Measurements from ENCODE around the gene WFIKKN1. TPM values are rescaled to one million over a fixed set of nuclear protein-coding genes. Genes with fewer than 3 reads are reported as not detected.

Gene WFIKKN1
- total and polyA plus RNA-seq, 4 donors: 0.30 to 1.4 (median 0.79) TPM

GRCh38 chr16:619476-620100 is 11.2 kb upstream of the WFIKKN1 start:
- Histone ChIP-seq H3K9me3 (ENCODE audit: control insufficient read depth, insufficient read depth, low read length) (no peaks in the 10 kb centered on the region), H3K36me3 (ENCODE audit: control insufficient read depth, insufficient read depth, low read length) (peaks cover 46% of the 10 kb centered on the region), H3K27ac (ENCODE audit: low read depth, low read length) (no peak overlapping the region), H3K4me3 (ENCODE audit: low read depth, low read length) (no peak overlapping the region), H3K27me3 (ENCODE audit: control insufficient read depth, insufficient read depth, low read length) (no peaks in the 10 kb centered on the region), H3K4me1 (ENCODE audit: control insufficient read depth, insufficient read depth, low read length) (peaks cover 16% of the 10 kb centered on the region)
- DNase-seq (ENCODE audit: low read depth in 4 of 6, low spot score in 6 of 6): no peak
- WGBS (ENCODE audit: insufficient coverage): 94% methylated on average over 20 of the region's 20 CpGs

- Histone ChIP-seq H3K36me3 (ENCODE audit: control insufficient read depth, insufficient read depth, low read length) (peaks cover 54% of the 10 kb centered on the region), H3K27me3 (ENCODE audit: control insufficient read depth, insufficient read depth, low read length) (no peaks in the 10 kb centered on the region), H3K9me3 (ENCODE audit: control insufficient read depth, insufficient read depth, low read length) (no peaks in the 10 kb centered on the region), H3K4me3 (ENCODE audit: low read depth, low read length) (no peak overlapping the region), H3K27ac (ENCODE audit: low read depth, low read length) (no peak overlapping the region), H3K4me1 (ENCODE audit: control insufficient read depth, insufficient read depth, low read length) (peaks cover 19% of the 10 kb centered on the region)
- no peak for DNase-seq (ENCODE audit: low read depth in 4 of 6, low spot score in 6 of 6)
- WGBS (ENCODE audit: insufficient coverage): 79% methylated on average over 26 of the region's 41 CpGs
Measured at GRCh38 chr16:620700-621525, 9.9 kb upstream of the WFIKKN1 start.

- WGBS (ENCODE audit: insufficient coverage): 72% methylated on average over 21 of the region's 21 CpGs
- H3K36me3 ChIP-seq (ENCODE audit: control insufficient read depth, insufficient read depth, low read length): peaks cover 60% of the 10 kb centered on the region
- DNase-seq (ENCODE audit: low read depth in 4 of 6, low spot score in 6 of 6): no peak
- peaks cover 19% of the 10 kb centered on the region for H3K4me1 ChIP-seq (ENCODE audit: control insufficient read depth, insufficient read depth, low read length)
- no peak overlapping the region for H3K4me3 ChIP-seq (ENCODE audit: low read depth, low read length)
- no peak overlapping the region for H3K27ac ChIP-seq (ENCODE audit: low read depth, low read length)
- no peaks in the 10 kb centered on the region for H3K27me3 ChIP-seq (ENCODE audit: control insufficient read depth, insufficient read depth, low read length)
- H3K9me3 ChIP-seq (ENCODE audit: control insufficient read depth, insufficient read depth, low read length): no peaks in the 10 kb centered on the region
Measured at GRCh38 chr16:621526-622105, 9.2 kb upstream of the WFIKKN1 start.

GRCh38 chr16:622920-623280 is 7.9 kb upstream of the WFIKKN1 start:
- DNase-seq (ENCODE audit: low read depth in 4 of 6, low spot score in 6 of 6): no peak
- peaks cover 60% of the 10 kb centered on the region for H3K36me3 ChIP-seq (ENCODE audit: control insufficient read depth, insufficient read depth, low read length)
- no peaks in the 10 kb centered on the region for H3K9me3 ChIP-seq (ENCODE audit: control insufficient read depth, insufficient read depth, low read length)
- no peak overlapping the region for H3K27ac ChIP-seq (ENCODE audit: low read depth, low read length)
- no peaks in the 10 kb centered on the region for H3K27me3 ChIP-seq (ENCODE audit: control insufficient read depth, insufficient read depth, low read length)
- 90% methylated on average over 12 of the region's 17 CpGs for WGBS (ENCODE audit: insufficient coverage)
- H3K4me3 ChIP-seq (ENCODE audit: low read depth, low read length): no peak overlapping the region
- H3K4me1 ChIP-seq (ENCODE audit: control insufficient read depth, insufficient read depth, low read length): peaks cover 19% of the 10 kb centered on the region

GRCh38 chr16:624526-625070 is 6.2 kb upstream of the WFIKKN1 start:
- Histone ChIP-seq H3K9me3 (ENCODE audit: control insufficient read depth, insufficient read depth, low read length) (no peaks in the 10 kb centered on the region), H3K27ac (ENCODE audit: low read depth, low read length) (no peak overlapping the region), H3K27me3 (ENCODE audit: control insufficient read depth, insufficient read depth, low read length) (no peaks in the 10 kb centered on the region), H3K4me3 (ENCODE audit: low read depth, low read length) (no peak overlapping the region), H3K4me1 (ENCODE audit: control insufficient read depth, insufficient read depth, low read length) (peaks cover 30% of the 10 kb centered on the region), H3K36me3 (ENCODE audit: control insufficient read depth, insufficient read depth, low read length) (peaks cover 66% of the 10 kb centered on the region)
- 67% methylated on average over 10 of the region's 10 CpGs for WGBS (ENCODE audit: insufficient coverage)
- peak in 1 of 6 donors; percentile 50 for DNase-seq (ENCODE audit: low read depth in 4 of 6, low spot score in 6 of 6)

- Histone ChIP-seq H3K9me3 (ENCODE audit: control insufficient read depth, insufficient read depth, low read length) (no peaks in the 10 kb centered on the region), H3K36me3 (ENCODE audit: control insufficient read depth, insufficient read depth, low read length) (peaks cover 71% of the 10 kb centered on the region), H3K4me3 (ENCODE audit: low read depth, low read length) (no peak overlapping the region), H3K4me1 (ENCODE audit: control insufficient read depth, insufficient read depth, low read length) (peaks cover 37% of the 10 kb centered on the region), H3K27ac (ENCODE audit: low read depth, low read length) (no peak overlapping the region), H3K27me3 (ENCODE audit: control insufficient read depth, insufficient read depth, low read length) (no peaks in the 10 kb centered on the region)
- no peak for DNase-seq (ENCODE audit: low read depth in 4 of 6, low spot score in 6 of 6)
- 92% methylated on average over 37 of the region's 37 CpGs for WGBS (ENCODE audit: insufficient coverage)
Measured at GRCh38 chr16:625117-625976, 5.4 kb upstream of the WFIKKN1 start.

- peaks cover 43% of the 10 kb centered on the region for H3K4me1 ChIP-seq (ENCODE audit: control insufficient read depth, insufficient read depth, low read length)
- H3K4me3 ChIP-seq (ENCODE audit: low read depth, low read length): no peak overlapping the region
- peaks cover 75% of the 10 kb centered on the region for H3K36me3 ChIP-seq (ENCODE audit: control insufficient read depth, insufficient read depth, low read length)
- no peaks in the 10 kb centered on the region for H3K9me3 ChIP-seq (ENCODE audit: control insufficient read depth, insufficient read depth, low read length)
- no peak for DNase-seq (ENCODE audit: low read depth in 4 of 6, low spot score in 6 of 6)
- H3K27me3 ChIP-seq (ENCODE audit: control insufficient read depth, insufficient read depth, low read length): no peaks in the 10 kb centered on the region
- 95% methylated on average over 35 of the region's 35 CpGs for WGBS (ENCODE audit: insufficient coverage)
- no peak overlapping the region for H3K27ac ChIP-seq (ENCODE audit: low read depth, low read length)
Measured at GRCh38 chr16:625977-626765, 4.6 kb upstream of the WFIKKN1 start.

- DNase-seq (ENCODE audit: low read depth in 4 of 6, low spot score in 6 of 6): no peak
- H3K27me3 ChIP-seq (ENCODE audit: control insufficient read depth, insufficient read depth, low read length): no peaks in the 10 kb centered on the region
- WGBS (ENCODE audit: insufficient coverage): 91% methylated on average over 29 of the region's 29 CpGs
- no peak overlapping the region for H3K4me3 ChIP-seq (ENCODE audit: low read depth, low read length)
- peaks cover 68% of the 10 kb centered on the region for H3K36me3 ChIP-seq (ENCODE audit: control insufficient read depth, insufficient read depth, low read length)
- no peaks in the 10 kb centered on the region for H3K9me3 ChIP-seq (ENCODE audit: control insufficient read depth, insufficient read depth, low read length)
- H3K27ac ChIP-seq (ENCODE audit: low read depth, low read length): no peak overlapping the region
- H3K4me1 ChIP-seq (ENCODE audit: control insufficient read depth, insufficient read depth, low read length): peaks cover 37% of the 10 kb centered on the region
Measured at GRCh38 chr16:626787-627453, 3.9 kb upstream of the WFIKKN1 start.
